GM18870 (cell line): ENCODE data around the gene UBE2S.
"Not testable (repeated sequence)": the region's sequence is repeated elsewhere in the genome, so short reads cannot be mapped to it uniquely, and the experiment has no call there.

Experiments used
- ATAC-seq: cut with Tn5 transposase; IDR thresholded peaks from one replicate; pipeline ENCODE4 v1.9.1; 2021; ENCODE audit warnings: moderate library complexity; ENCODE audit not compliant: unreplicated experiment

UBE2S gene

DNA sequence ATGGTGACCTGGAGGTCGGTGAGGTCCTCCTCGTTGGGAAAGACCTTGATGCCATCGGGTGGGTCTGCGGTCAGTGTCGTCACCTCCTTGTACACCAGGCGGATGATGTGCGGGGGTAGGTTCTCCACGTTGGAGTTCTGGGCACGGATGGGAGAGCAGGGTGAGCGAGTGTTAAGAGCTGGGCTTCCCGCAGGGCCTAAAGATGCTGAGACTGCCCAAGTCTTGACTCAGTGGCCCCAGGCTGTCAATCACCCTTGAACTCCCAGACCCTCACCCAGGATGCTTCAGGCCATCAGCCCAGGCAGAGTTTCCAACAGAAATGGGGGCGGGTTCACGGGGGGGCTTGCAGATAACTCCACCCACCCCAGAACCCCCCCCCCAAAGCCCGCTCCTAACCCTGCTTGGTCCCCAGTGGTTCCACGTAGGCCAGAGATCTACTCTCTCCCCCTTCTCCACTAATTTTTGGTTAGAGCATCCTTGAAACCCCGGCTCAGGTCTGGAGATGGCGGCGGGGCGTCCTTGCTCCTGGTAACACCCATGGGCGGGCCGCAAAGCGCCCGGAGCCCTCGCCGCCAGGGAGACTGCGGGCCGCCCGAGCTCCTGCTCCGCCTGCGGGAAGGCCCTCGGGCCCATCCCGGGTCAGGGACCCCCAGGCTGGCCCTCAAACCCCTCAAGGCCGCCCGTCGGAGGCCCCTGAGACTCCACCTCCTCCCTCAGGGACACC lies 600 bp downstream of the UBE2S start:
- ATAC-seq = peak; percentile 3

DNA sequence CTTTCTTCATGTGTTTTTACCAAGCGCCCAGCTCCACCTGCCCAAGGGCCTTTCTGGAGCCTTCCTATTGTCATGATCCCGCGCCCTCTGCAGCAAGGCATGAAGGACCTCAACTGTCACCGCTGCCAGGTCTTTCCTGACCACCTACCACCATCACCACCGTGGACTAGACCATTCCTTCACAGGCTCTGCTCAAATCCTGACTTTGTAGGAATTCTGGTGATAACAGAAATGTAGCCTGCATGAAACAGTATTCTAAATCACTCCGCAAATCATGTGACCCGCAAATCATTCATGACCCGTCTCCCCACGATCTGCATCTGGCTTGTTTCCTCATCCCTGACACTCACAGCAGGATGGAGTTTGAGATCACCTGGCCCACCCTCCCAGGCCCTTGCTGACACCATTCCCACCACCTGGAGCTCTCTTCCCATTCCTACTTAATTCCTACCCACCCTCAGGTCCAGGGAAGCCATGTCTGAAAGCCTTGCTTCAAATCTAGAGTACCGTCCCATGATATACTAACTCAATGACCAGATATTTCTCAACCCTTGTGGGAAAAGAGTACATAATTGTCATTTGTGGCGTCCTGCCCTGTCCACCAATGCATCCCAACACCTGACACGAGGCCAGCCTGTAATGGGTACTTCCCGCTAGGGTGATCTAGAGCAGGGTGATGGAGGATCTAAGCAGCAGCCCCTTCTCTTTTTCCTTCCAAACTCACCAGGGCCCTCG lies 1.3 kb downstream of the UBE2S start:
- ATAC-seq = no peak

DNA sequence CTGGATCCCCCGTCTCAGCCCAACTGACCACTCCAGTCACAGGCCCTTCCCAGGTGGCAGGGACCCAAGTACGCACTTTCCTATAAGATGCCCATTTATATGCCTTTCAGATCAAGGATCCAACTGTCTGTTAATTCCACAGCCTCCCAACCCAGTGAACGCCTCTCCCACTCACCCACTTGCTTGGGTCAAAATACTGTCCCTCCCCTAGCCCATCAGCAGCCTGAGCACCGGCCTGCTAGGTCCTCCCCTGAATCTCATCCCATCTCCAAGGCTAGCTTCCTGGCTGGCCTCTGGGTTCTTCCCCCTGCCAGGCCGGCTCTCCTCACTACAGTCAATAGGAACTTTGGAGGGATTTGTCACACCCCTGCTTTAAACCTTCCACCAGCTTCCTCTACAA lies 1.9 kb downstream of the UBE2S start:
- ATAC-seq = no peak

DNA sequence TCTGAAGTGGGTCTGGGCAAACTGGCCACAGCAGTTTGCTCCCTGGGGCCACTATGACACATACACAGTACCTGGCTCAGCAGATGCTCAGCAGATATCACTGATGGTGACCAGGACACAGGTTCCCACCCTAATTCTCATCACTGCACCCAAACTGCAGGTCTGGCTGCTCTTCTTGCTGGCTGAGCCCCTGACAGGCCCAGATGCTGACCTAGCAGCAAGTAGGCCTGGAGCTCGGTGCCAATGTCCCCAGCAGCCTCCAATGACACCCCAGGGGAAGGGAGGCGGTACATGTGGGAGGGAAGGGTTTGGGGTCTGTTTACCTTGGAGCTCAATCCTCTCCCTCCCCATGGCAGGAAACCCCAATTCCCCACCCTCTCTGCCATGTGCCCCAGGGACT lies 5.1 kb downstream of the UBE2S start:
- ATAC-seq = no peak

DNA sequence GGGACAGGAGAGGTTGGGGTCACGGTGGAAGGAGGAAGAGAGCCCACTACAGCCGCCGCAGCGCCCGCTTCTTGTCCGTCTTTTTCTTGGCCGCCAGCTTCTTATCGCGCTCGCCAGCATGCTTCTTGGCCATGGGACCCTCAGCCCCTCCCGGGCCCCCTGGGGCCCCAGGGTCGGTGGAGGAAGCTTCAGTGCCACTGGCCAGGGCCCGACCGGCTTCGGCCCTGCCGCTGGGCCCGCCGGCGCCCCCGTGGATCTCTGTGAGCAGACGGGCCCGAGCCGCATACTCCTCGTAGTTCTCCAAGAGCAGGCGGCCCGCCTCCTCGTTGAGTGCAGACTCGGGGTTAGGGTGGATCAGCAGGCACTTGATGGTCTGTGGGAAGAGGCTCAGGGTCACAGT lies 6.2 kb downstream of the UBE2S start:
- ATAC-seq = not testable (repeated sequence)

DNA sequence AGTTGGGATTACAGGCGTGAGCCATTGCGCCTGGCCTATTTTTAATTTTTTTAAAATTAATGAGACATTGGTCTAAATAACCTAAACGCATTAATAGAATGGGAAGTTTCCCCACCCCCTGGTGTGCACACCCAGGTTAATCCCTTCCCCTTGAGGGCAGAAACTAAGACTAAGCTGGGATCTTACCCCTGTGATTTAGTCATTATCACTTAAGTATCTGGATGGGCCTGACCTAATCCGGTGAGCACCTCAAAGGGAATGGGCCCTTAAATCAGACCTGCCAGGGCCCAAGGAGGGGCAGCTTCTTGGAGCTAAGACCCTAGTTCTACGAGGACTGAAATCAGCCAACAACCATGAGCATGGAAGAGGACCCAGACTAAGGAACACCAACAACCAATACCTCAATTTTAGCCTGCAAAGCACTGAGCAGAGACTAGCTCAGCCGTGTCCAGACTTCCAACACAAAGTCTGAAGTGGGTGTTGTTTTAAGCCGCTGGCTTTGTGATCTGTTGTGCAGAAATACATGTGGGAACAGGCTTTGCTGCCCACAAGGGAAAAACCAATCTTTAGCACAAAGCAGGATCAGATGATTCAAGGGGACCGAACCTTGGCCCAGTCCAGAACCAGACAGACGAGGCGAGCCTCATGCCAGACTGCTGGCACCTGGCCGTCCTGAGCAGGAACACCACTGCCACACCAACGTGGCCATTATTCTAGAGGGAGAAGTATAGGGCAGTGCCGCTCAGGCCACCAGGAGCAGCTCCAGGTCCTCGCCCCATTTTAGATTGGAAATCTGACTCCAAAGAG lies 7.1 kb downstream of the UBE2S start:
- no peak for ATAC-seq

DNA sequence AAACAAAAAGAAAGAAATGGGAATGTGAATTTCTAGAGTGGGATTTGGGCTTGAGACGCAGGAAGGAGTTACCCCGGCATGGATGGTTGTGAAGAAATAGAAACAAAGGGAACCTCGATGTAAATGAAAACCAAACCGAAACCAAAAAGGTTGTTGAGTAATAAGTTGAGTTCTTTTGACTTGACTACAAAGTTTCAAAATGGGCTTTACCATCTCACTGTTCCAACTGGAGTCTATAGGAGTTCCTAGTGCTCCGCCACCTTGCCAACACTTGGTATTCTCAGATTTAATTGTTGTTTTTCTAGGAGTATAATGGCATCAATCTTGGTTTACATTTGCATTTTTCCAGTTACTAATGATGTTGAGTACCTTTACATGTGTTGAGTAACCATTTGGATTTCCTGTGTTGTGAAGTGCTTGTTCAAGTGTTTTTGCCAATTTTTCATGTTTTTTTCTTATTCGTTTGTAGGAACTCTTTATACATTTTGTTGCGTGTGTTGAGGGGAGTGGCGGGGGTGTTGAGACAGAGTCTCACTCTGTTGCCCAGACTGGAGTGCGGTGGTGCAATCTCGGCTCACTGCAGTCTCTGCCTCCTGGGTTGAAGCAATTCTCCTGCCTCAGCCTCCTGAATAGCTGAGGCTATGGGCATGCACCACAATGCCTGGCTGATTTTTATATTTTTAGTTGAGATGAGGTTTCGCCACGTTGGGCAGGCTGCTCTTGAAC lies 9.2 kb downstream of the UBE2S start:
- ATAC-seq = no peak

DNA sequence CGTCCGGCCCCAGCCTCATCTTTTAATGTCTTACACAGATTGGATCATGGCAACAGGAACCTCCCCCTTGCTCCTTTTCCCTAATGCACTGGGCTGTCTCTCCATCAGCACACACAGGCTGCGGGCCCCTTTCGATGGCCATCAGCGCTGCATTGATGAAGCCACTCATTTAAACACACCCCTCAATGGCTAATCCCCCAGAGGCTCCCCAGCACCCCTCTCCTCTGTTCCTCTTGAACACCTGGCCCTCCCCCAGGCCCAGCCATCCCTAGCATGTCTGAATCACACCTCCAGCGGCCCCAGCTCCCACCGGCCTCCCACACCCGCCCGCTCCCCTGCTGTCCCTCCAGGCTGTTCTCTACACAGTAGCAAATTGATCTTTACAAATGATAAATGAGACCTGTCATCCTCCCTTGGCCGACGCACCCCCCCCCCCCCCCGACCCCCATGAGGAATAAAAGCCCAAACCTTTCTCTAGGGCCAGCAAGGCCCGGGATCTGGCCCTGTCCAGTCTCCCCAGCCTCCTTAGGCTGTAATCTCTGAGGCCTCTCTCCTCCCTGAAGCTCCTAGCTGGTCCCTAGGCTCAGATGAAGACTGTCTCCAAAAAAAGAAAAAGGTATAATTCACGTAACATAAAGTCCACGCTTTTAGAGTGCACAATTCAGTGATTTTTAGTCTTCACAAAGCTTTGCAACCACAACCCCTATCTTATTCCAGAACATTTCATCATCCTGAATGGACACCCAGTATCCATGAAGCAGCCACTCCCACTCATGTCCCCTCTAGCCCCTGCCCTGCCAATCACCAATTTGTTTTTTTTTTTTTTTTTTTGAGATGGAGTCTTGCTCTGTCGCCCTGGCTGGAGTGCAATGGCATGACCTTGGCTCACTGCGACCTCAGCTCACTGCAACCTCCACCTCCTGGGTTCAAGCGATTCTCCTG lies 14.5 kb downstream of the UBE2S start:
- ATAC-seq = no peak

DNA sequence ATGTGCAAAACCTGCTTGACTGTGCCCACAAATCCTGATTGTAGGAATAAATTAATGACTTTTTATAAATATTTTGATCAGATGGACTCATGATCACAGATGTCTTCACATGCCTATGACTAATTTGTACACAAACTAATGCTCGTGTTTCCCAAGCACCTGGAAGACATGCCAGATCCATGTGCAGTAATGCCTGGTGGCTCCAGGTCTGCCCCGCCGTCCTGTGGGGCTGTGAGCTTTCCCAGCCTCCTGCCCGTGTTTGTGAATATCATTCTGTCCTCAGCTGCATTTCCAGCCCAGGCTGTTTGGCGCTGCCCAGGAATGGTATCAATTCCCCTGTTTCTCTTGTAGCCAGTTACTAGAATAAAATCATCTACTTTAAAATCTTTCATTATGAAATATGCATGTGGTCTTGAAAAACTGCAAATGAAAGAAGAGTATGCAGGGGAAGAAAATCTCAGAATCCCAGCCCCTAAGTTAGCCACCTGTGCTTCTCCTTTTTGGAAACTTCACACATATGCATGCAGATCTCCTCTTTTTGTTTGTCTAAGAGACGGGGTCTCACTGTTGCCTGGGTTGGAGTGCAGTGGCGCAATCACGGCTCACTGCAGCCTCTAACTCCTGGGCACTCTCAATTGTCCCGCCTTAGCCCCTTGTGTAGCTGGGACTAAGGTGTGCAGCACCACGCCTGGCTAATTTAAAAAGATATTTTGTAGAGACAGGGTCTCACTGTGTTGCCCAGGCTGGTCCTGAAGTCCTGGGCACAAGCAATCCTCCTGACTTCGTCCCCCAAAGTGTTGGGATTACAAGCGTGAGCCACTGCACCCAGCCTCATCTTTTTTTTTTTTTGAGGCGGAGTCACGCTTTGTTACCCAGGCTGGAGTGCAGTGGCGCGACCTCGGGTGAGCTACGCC lies 15.6 kb downstream of the UBE2S start:
- no peak for ATAC-seq

DNA sequence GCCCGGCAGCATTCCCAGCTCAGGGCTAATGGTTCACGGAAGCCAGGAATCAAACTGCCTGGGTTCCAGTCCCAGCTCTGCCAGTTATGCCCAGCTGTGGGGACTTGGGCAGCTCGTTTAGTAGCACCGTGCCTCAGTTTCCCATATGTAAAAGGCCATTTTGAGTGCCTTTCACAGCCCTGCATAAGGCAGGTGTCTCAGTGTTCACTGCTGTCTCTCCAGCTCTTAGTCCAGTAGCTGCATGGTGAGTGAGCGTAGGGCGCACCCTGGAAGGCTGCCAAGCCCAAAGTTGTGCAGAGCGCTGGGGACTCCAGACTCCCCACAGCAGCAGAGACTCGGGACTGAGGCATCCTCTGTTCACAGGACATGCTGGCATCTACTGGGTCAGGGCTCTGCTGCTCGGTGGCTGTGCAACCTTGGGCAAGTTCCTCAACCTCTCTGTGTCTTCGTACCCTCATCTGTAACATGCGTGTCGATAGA lies 16.4 kb downstream of the UBE2S start:
- ATAC-seq = no peak

DNA sequence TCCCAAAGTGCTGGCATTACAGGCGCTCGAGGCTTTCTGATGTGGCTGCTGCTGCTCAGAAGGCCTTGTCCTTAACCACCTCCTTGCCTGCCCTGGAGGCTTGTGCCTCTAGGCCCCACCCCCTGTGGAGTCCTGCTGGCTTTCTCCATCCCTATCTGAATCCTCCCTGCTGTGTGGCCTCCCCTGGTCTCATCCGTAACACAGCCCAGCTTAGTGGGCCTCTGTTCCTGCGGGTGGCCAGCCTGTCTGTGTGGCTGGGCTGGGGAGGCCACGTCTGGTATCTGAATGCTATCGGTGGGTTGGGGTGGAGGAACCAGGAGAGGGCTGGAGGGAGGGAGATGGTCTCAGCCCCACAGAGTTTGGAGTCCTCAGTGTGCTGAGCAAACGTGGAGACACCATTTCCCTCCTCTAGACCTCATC lies 17.1 kb downstream of the UBE2S start:
- ATAC-seq = no peak

DNA sequence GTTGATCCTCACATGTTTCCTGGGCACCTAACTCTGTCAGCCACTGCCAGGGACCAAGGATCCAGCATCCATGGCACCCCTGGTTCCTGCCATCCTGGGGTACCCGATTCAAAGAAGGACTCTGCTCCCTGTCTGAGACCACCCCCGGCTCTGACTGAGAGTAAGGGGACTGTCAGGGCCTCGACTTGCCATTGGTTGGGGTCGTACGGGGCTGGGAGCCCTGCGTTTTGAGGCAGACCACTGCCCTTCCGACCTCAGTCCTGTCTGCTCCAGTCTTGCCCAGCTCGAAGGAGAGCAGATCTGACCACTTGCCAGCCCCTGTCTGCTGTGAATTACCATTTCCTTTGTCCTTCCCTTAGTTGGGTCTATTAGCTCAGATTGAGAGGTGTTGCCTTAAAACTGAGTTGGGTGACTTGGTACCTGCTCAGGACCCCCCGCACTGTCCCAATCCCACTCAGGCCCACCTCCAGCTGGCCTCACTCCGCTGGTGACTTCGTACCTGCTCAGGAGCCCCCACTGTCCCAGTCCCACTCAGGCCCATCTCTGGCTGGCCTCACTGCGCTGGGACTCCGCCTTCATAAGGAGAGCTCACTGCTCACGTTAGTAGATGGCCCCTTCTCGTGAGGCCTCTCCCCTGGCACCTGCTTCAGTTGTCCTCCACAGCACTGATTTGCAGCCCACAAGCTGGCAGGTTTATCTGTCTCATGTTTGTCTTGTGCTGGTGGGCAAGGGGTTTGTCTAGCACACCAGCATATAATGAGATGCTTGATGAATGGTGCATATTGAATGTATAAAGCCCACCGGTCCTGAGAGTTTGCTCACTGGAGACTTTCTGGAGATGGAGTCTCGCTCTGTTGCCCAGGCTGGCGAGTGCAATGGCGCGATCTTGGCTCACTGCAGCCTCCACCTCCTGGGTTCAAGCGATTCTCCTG lies 17.9 kb downstream of the UBE2S start:
- no peak for ATAC-seq

DNA sequence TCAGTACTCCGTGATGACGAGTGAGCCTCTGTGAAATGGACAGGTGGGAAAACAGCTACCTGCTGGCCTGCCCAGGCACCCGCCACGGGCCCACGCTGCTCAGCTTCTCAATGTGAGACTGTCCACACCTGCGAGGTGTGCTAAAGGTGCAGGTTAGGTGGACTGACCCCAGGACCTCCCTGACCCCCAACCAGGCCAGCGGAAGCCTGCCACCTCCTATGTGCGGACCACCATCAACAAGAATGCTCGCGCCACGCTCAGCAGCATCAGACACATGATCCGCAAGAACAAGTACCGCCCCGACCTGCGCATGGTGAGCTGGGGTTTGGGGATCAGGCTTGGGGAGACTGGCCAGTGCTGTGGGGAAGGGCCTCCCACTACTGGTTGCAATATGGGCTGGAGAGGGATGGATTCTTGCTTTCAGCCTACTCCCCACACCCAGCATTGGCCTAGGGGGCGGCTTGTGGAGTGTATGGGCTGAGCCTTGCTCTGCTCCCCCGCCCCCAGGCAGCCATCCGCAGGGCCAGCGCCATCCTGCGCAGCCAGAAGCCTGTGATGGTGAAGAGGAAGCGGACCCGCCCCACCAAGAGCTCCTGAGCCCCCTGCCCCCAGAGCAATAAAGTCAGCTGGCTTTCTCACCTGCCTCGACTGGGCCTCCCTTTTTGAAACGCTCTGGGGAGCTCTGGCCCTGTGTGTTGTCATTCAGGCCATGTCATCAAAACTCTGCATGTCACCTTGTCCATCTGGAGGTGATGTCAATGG lies 19.7 kb downstream of the UBE2S start:
- no peak for ATAC-seq

DNA sequence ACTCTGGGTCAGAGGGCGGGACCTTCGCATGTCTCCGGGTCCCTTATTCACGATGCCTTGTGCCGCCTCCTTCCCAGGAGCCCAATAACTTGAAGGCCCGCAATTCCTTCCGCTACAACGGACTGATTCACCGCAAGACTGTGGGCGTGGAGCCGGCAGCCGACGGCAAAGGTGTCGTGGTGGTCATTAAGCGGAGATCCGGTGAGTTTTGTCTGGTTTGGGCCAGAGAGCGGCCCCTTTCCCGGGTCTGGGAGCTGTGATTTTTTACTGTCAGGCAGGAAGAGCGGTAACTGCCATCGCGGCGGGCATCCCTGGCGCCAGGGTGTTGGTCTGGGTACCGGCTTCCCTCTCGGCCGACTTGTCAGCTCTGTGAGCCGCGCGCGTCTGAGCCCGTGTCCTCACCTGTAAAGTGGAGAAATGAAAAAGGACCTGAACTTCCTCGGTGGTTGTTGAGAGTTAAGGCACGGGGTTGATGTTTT lies 21.1 kb downstream of the UBE2S start:
- no peak for ATAC-seq

DNA sequence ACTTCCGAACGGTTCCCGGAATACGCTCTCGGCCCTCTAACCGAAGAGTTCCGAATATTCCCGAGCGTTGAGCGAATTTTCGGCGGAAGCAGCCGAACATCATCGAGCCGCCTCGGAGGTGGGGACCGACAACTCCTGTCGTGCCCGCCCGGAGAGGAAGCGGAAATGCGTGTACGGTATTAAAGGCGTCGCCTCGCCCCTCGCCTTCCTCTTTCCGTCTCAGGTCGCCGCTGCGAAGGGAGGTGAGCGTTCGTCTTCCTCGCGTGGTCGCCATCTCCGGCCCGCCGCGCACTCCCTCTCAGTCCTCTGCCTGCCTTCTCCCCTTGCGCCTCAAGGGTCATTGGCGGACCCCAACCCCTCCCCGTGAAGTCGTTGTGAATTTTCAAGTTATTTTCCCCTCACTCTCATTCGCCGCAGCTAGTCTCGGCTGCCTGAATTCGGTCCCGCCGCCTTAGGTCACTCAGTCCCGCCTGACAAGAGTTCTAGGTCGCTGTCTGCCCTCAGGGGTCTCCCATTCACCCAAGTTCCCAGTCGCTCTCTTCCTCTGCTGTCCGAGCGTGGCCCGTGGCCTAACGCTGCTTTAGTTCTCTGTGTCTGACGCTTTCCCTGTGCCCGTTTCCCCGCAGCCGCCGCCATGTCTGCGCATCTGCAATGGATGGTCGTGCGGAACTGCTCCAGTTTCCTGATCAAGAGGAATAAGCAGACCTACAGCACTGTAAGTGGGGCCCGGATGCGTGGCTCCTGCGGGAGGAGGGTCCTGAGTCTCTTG lies 21.7 kb downstream of the UBE2S start, which contains the start of gene RPL28:
TSS of gene RPL28 (plus strand) at position 209 of the 769 bp plus-strand sequence. CDS start at position 635, 426 bp downstream.
- peak; percentile 61 for ATAC-seq
